ENCODE data around the gene SLC25A13. TPM values are rescaled to one million over a fixed set of nuclear protein-coding genes. Genes with fewer than 3 reads are reported as not detected.

The SLC25A13 gene
- total RNA-seq, 1 experiment from 2014 or later, result 19.5 TPM

- no TSS peak for BruUV-seq (replicated peaks)
- Histone ChIP-seq H3K4me2 (ENCODE audit: low read length) (no peak overlapping the region), H3K79me2 (ENCODE audit: low read length) (no peaks in the 10 kb centered on the region), H3F3A (ENCODE audit: low read length, unreplicated experiment) (no peaks in the 10 kb centered on the region), H3K36me3 (ENCODE audit: low read depth, low read length) (no peaks in the 10 kb centered on the region), H3K9ac (ENCODE audit: low read length) (no peak overlapping the region), H4K20me1 (ENCODE audit: low read length) (no peaks in the 10 kb centered on the region), H3K27ac (ENCODE audit: low read length) (no peak overlapping the region), H3K9me2 (replicated peaks; ENCODE audit: low read length) (no peaks in the 10 kb centered on the region), H2AFZ (ENCODE audit: low read length) (no peak overlapping the region), H3K4me3 (ENCODE audit: low read length) (no peak overlapping the region), H3K9me3 (ENCODE audit: low read length) (no peaks in the 10 kb centered on the region), H3K27me3 (ENCODE audit: low read length) (no peaks in the 10 kb centered on the region), H3K4me1 (ENCODE audit: insufficient read depth, low read length) (no peaks in the 10 kb centered on the region)
- intact Hi-C loops (cut with micrococcal nuclease), result no loop called here
- DNase-seq (no peak), ATAC-seq (no peak)
- ChIA-PET POLR2A (ENCODE audit: unreplicated experiment) (no interaction called here), CTCF (no interaction called here)
- TF ChIP-seq CTCF (conservative IDR thresholded peaks at IDR 0.05; ENCODE audit: low read depth, low read length) (no peak), EZH2phosphoT487 (IDR thresholded peaks at IDR 0.05; ENCODE audit: borderline replicate concordance, low read length) (no peak), EZH2 (IDR thresholded peaks at IDR 0.05; ENCODE audit: low read length, unreplicated experiment) (no peak)
Measured at GRCh38 chr7:96244244-96244991, 77.5 kb downstream of the SLC25A13 start.

- no peaks in the 10 kb centered on the region for H3F3A ChIP-seq (ENCODE audit: low read length, unreplicated experiment)
- no peaks in the 10 kb centered on the region for H3K36me3 ChIP-seq (ENCODE audit: low read depth, low read length)
- ChIA-PET CTCF (no interaction called here), POLR2A (ENCODE audit: unreplicated experiment) (no interaction called here)
- ATAC-seq (no peak), DNase-seq (no peak)
- no peaks in the 10 kb centered on the region for H3K9me3 ChIP-seq (ENCODE audit: low read length)
- H3K9ac ChIP-seq (ENCODE audit: low read length), result no peak overlapping the region
- no peaks in the 10 kb centered on the region for H3K79me2 ChIP-seq (ENCODE audit: low read length)
- H3K4me1 ChIP-seq (ENCODE audit: insufficient read depth, low read length), result no peaks in the 10 kb centered on the region
- no peak overlapping the region for H3K4me3 ChIP-seq (ENCODE audit: low read length)
- H3K27me3 ChIP-seq (ENCODE audit: low read length), result no peaks in the 10 kb centered on the region
- no peaks in the 10 kb centered on the region for H3K9me2 ChIP-seq (replicated peaks; ENCODE audit: low read length)
- H3K4me2 ChIP-seq (ENCODE audit: low read length), result no peak overlapping the region
- intact Hi-C loops (cut with micrococcal nuclease), result no loop called here
- H2AFZ ChIP-seq (ENCODE audit: low read length), result no peak overlapping the region
- no peak overlapping the region for H3K27ac ChIP-seq (ENCODE audit: low read length)
- BruUV-seq (replicated peaks), result no TSS peak
- no peaks in the 10 kb centered on the region for H4K20me1 ChIP-seq (ENCODE audit: low read length)
- TF ChIP-seq EZH2 (IDR thresholded peaks at IDR 0.05; ENCODE audit: low read length, unreplicated experiment) (no peak), CTCF (conservative IDR thresholded peaks at IDR 0.05; ENCODE audit: low read depth, low read length) (no peak), EZH2phosphoT487 (IDR thresholded peaks at IDR 0.05; ENCODE audit: borderline replicate concordance, low read length) (no peak)
Measured at GRCh38 chr7:96243241-96243640, 78.7 kb downstream of the SLC25A13 start.

GRCh38 chr7:96241855-96242254 is 80.0 kb downstream of the SLC25A13 start:
- BruUV-seq (replicated peaks), result no TSS peak
- no peaks in the 10 kb centered on the region for H3K27me3 ChIP-seq (ENCODE audit: low read length)
- H3K4me2 ChIP-seq (ENCODE audit: low read length), result no peak overlapping the region
- H3K9me3 ChIP-seq (ENCODE audit: low read length), result no peaks in the 10 kb centered on the region
- no peaks in the 10 kb centered on the region for H3F3A ChIP-seq (ENCODE audit: low read length, unreplicated experiment)
- DNase-seq (no peak), ATAC-seq (no peak)
- H3K36me3 ChIP-seq (ENCODE audit: low read depth, low read length), result no peaks in the 10 kb centered on the region
- H3K9ac ChIP-seq (ENCODE audit: low read length), result no peak overlapping the region
- no peaks in the 10 kb centered on the region for H3K4me1 ChIP-seq (ENCODE audit: insufficient read depth, low read length)
- TF ChIP-seq CTCF (conservative IDR thresholded peaks at IDR 0.05; ENCODE audit: low read depth, low read length), result no peak
- intact Hi-C loops (cut with micrococcal nuclease), result no loop called here
- H2AFZ ChIP-seq (ENCODE audit: low read length), result no peak overlapping the region
- no peaks in the 10 kb centered on the region for H4K20me1 ChIP-seq (ENCODE audit: low read length)
- no peaks in the 10 kb centered on the region for H3K79me2 ChIP-seq (ENCODE audit: low read length)
- ChIA-PET CTCF (interaction anchor here (0.7 kb wide), 1 partner anchor 99 kb away, joined by 4 read pairs; no protein-coding TSS in a partner anchor), POLR2A (ENCODE audit: unreplicated experiment) (no interaction called here)
- no peak overlapping the region for H3K27ac ChIP-seq (ENCODE audit: low read length)
- no peaks in the 10 kb centered on the region for H3K9me2 ChIP-seq (replicated peaks; ENCODE audit: low read length)
- H3K4me3 ChIP-seq (ENCODE audit: low read length), result no peak overlapping the region
